Transverse colon (tissue), 4 donors: ENCODE results near the gene PCSK5. TPM values are rescaled to one million over a fixed set of nuclear protein-coding genes. Genes with fewer than 3 reads are reported as not detected.

Source experiments
- DNase-seq: peaks from one replicate; pipeline ENCODE4 v3.0.0-alpha.2; 2019
- H3K27ac ChIP-seq, 4 donors: fragments of 200-600 bp; sonication (generic); 2 replicates each; pipeline ENCODE4 v1.5.1; 2016 to 2018; ENCODE audit warnings: inconsistent platforms in 4 of 4
- H3K27me3 ChIP-seq: fragments of 200-600 bp; sonication (generic); 2 replicates; pipeline ENCODE4 v1.5.1; 2017; ENCODE audit warnings: inconsistent platforms
- H3K36me3 ChIP-seq, 4 donors: fragments of 200-600 bp; sonication (generic); 2 replicates each; pipeline ENCODE4 v1.5.1; 2017 to 2019; ENCODE audit warnings: inconsistent platforms in 4 of 4
- H3K4me1 ChIP-seq, 4 donors: fragments of 200-600 bp; sonication (generic); 2 replicates each; pipeline ENCODE4 v1.5.1; 2017 to 2020; ENCODE audit warnings: inconsistent platforms in 4 of 4
- H3K4me3 ChIP-seq, 4 donors: fragments of 200-600 bp; sonication (generic); 1 replicate in 1 of 4; 2 replicates in 3 of 4; pipeline versions ENCODE4 v1.5.1 to v1.6.1; 2017 to 2019; ENCODE audit warnings: inconsistent platforms in 4 of 4
- H3K9me3 ChIP-seq, 2 donors: fragments of 200-600 bp; sonication (generic); 2 replicates each; pipeline ENCODE4 v1.5.1; 2017 to 2019; ENCODE audit warnings: inconsistent platforms in 2 of 2
- CTCF ChIP-seq, 5 experiments: fragments of 200-600 bp in 3 of 5; fragments of 450-650 bp in 2 of 5; sonication (generic) in 3 of 5; IDR thresholded peaks; 1 replicate in 2 of 5; 2 replicates in 3 of 5; pipeline ENCODE4 v1.5.1; 2016 to 2017; ENCODE audit warnings: antibody characterized with exemption in 5 of 5, inconsistent platforms in 3 of 5, mild to moderate bottlenecking in 2 of 5, moderate library complexity in 1 of 5
- EP300 ChIP-seq: sonication (generic); formaldehyde crosslinking; IDR thresholded peaks from one replicate; pipeline ENCODE4 v1.6.1; 2017; ENCODE audit warnings: antibody characterized with exemption, low read depth
- POLR2A ChIP-seq: fragments of 450-650 bp; IDR thresholded peaks from one replicate; pipeline ENCODE4 v1.6.1; 2016; ENCODE audit warnings: antibody characterized with exemption, mild to moderate bottlenecking, moderate library complexity
- POLR2AphosphoS5 ChIP-seq, 3 donors: sonication (generic); formaldehyde crosslinking; IDR thresholded peaks; one replicate each; pipeline ENCODE4 v1.6.1; 2016; ENCODE audit warnings: antibody characterized with exemption in 3 of 3
- WGBS, 2 donors: methylation state at CpG; one replicate each; pipeline ENCODE4 v1.1.5; 2018; ENCODE audit warnings: low coverage in 1 of 2; 5-methylcytosine and 5-hydroxymethylcytosine counted together
- in situ Hi-C, 4 donors: fragments of 200-750 bp; cut with MboI; loops; one replicate each; pipeline versions ENCODE4 v1.15.0 to v1.15.1; 2017; ENCODE audit warnings: low sequenced_read_pairs in 3 of 4, low pct_ligation_motif_present in 1 of 4, low pct_unique_long_range_greater_than_20kb in 1 of 4
- intact Hi-C: fragments of 100-400 bp; cut with DNase I; formaldehyde crosslinking; loops from one replicate; pipeline ENCODE4 v1.15.1; 2023; ENCODE audit warnings: low total_unique reads
- total RNA-seq, 4 donors: library from RNA; depleted of rRNA; stranded (reverse); fragments of >200 nt; gene quantifications; one replicate each; pipeline ENCODE4 v1.1.0, GENCODE V29; 2016

Gene PCSK5
- total RNA-seq, 4 donors from 2014 or later: 110 to 248 (median 127) TPM

DNA sequence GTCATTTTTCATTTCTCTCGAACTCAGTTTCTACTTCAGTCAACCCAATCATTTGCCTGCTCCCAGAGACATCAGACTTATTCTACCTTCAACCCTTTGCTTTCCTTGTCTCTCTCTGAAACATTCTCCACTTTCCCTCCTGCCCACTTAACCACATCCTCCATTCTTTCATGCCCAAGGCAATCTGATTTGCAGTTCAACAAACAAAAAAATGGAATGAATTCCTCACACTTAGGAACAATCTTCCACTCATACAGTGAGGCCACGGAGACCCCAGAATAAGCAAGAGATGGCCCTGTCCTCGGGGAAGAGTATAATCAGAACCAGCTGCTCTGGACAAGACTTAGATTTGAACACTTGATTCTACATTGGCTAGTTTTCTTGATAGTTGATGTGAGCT, 323.3 kb downstream of the PCSK5 start:
- no peaks in the 10 kb centered on the region for H3K36me3 ChIP-seq
- 75 to 81% methylated on average over 1 to 3 of the region's 3 CpGs for WGBS, 2 donors
- no peaks in the 10 kb centered on the region for H3K9me3 ChIP-seq
- TF ChIP-seq EP300 (no peak), CTCF (IDR thresholded peaks at IDR 0.05) (no peak)
- intact Hi-C loops: no loop called here
- H3K27me3 ChIP-seq: no peaks in the 10 kb centered on the region
- H3K4me3 ChIP-seq: no peak overlapping the region
- in situ Hi-C loops: no loop called here
- H3K27ac ChIP-seq: no peak overlapping the region
- H3K4me1 ChIP-seq: no peaks in the 10 kb centered on the region
- DNase-seq: no peak

DNA sequence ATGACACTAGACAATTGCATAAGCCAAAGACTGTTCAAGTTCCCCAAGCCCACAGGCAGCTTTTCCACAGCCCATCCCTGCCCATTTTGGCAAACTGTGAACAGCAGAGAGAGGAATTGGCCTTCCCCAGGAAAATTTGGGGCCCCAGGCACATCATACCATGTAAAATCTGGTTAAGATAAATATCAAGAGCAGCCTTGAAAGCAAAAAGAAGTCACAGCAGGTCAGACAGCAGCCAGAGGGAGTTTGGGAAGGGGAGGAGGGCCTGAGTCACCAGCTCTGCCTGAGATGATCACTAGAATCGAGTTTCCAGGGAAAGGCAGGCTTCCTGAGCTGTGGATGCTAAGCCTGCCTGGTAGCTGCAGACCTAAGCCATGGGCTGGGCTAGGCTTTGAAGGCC, 324.6 kb downstream of the PCSK5 start:
- Histone ChIP-seq H3K4me3 (no peak overlapping the region), H3K4me1 (no peaks in the 10 kb centered on the region), H3K36me3 (no peaks in the 10 kb centered on the region), H3K27me3 (no peaks in the 10 kb centered on the region), H3K27ac (peak overlapping the region in 1 of 4 donors; percentile 34), H3K9me3 (no peaks in the 10 kb centered on the region)
- no peak for TF ChIP-seq POLR2A
- TF ChIP-seq EP300: no peak
- intact Hi-C loops (no loop called here), in situ Hi-C loops (no loop called here)
- 35% methylated on average over 1 of the region's 1 CpG; no CpG with 5 or more reads in 1 of the 2 donors for WGBS, 2 donors
- DNase-seq: no peak

DNA sequence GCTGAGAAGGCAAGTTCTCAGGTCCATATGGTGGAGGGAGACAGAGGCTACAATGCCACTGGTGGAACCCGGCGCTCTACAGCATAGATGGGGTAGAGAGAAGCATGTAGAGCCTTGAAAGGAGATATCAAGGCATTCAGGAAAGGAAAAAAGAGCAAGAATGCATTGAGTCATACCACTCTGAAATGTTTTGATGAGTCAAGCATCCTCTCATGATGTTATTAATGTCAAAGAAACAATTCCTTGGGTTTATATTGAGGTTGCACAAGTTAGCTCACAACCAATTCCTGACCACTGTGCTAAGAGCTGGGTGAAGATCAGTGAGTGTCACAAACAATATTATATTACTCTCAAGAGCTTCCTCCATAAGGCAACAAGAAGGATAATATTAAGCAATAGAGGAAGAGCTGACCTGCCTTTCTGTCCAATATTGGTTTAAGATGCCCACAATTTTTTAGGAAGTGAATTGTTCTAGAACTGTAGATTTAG, 325.7 kb downstream of the PCSK5 start:
- no peak for DNase-seq
- WGBS, 2 donors: 93 to 95% methylated on average over 2 of the region's 2 CpGs
- Histone ChIP-seq H3K4me1 (no peaks in the 10 kb centered on the region), H3K9me3 (no peaks in the 10 kb centered on the region), H3K27me3 (no peaks in the 10 kb centered on the region), H3K4me3 (no peak overlapping the region), H3K27ac (peak overlapping the region in 3 of 4 donors; percentile 12 to 34 (median 32)), H3K36me3 (no peaks in the 10 kb centered on the region)
- TF ChIP-seq POLR2A: no peak
- TF ChIP-seq POLR2AphosphoS5 (IDR thresholded peaks at IDR 0.05): peak in 2 of 3 donors; percentile 5 to 38
- intact Hi-C loops: no loop called here
- in situ Hi-C loops: no loop called here

DNA sequence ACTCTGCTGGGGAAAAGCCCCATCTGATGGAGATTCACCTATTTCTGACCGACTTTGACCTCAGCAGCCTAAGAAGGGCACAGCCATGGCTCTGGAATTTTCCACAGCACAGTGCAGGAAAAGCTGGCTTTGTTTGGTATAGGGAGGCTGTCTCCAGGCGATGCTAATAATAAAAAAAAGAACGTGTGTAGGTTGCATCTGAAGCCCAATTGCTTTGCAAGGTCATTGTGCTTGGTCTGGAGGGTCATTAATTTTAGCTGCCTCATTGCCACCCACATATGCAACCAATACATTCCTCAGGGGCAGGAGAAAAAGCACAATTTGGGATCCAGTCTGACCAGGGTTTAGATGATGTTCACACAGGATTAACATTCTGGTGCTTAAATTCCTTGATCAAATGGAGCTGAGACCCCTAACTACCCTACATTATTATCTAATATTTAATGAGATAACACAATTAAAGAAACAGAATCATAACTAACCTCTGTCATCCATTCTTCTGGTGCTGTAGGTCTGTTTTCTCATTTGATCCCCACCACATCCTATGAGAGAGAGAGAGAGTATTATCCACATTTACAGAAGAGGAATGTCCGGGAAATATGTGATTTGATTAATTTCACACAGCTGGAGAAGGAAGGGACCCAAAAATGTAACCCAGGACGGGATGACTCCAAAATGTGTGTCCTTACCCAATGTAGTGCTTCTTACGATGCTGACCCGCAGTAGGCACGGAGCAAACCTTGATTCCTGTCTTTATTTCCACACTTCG, 327.8 kb downstream of the PCSK5 start:
- Histone ChIP-seq H3K9me3 (no peaks in the 10 kb centered on the region), H3K27me3 (no peaks in the 10 kb centered on the region), H3K4me1 (no peaks in the 10 kb centered on the region), H3K27ac (no peak overlapping the region), H3K36me3 (no peaks in the 10 kb centered on the region), H3K4me3 (no peak overlapping the region)
- TF ChIP-seq POLR2AphosphoS5 (IDR thresholded peaks at IDR 0.05) (no peak), EP300 (no peak), CTCF (IDR thresholded peaks at IDR 0.05) (no peak), POLR2A (no peak)
- in situ Hi-C loops (no loop called here), intact Hi-C loops (no loop called here)
- 77 to 81% methylated on average over 7 to 9 of the region's 9 CpGs for WGBS, 2 donors
- DNase-seq: no peak

DNA sequence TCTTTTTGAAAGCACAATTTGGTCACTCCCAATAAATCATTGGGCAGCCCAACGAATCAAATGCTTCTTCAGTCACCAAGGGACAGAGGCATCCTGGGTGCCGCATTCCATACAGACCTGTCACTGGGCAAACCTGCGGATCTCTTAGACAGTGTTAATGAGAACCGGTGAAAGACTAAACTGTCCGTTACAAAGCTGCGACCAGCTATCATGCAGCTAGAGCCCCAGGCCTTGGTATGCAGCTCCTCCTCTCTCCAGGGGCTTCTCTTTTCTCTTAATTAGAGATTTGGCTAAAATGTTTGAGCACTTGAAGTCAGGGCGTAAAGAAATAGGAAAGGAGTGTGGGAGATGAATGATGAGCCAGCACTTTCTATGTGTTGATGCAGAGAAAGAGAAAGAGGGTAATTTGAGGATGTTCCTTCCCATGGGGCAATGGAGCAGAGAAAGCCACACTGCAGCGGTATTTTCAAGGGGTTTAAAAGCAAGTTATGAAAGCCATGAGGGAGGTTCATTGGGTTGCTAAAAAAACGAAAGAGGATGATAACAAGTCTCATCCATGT, 328.5 kb downstream of the PCSK5 start:
- 77 to 88% methylated on average over 7 to 9 of the region's 9 CpGs for WGBS, 2 donors
- Histone ChIP-seq H3K4me1 (no peaks in the 10 kb centered on the region), H3K9me3 (no peaks in the 10 kb centered on the region), H3K4me3 (no peak overlapping the region), H3K27me3 (no peaks in the 10 kb centered on the region), H3K27ac (no peak overlapping the region), H3K36me3 (no peaks in the 10 kb centered on the region)
- in situ Hi-C loops: no loop called here
- no peak for DNase-seq
- no peak for TF ChIP-seq EP300
- no peak for TF ChIP-seq POLR2AphosphoS5 (IDR thresholded peaks at IDR 0.05)
- TF ChIP-seq POLR2A: no peak
- TF ChIP-seq CTCF (IDR thresholded peaks at IDR 0.05): no peak
- intact Hi-C loops: no loop called here
